Sigmoid colon (tissue), 4 donors: ENCODE results near the gene SHCBP1.

Source experiments
- CTCF ChIP-seq, 4 experiments: fragments of 450-650 bp in 3 of 4; fragments of 200-600 bp in 1 of 4; IDR thresholded peaks; one replicate each; pipeline ENCODE4 v1.5.1; 2016 to 2019; ENCODE audit warnings: antibody characterized with exemption in 4 of 4, mild to moderate bottlenecking in 3 of 4, moderate library complexity in 2 of 4
- EP300 ChIP-seq, 4 donors: sonication (generic); formaldehyde crosslinking; IDR thresholded peaks; one replicate each; pipeline ENCODE4 v1.6.1; 2017; ENCODE audit warnings: antibody characterized with exemption in 4 of 4

DNA sequence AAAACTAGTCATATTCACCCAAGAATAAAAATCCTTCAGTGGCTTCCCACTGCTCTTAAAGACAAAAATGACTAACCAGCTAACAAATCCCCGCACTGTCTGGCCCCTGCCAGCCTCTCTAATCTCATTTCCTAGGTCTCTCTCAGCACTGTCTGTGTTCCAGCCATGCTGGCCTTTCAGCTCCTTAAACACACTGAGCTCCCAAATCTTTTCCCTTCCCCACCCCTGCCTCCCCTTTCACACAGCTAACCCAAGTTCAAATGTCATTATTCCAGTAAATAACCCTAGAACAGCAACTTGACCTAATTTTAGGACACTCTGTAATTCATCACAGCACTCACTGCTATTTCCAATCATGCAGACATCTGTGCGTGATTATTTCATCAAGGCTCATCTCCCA, 7.8 kb downstream of the SHCBP1 start:
- TF ChIP-seq CTCF (IDR thresholded peaks at IDR 0.05) (no peak), EP300 (IDR thresholded peaks at IDR 0.05) (no peak)
